Testis (tissue), 3 donors: ENCODE measurements around the gene RGS3. TPM values are rescaled to one million over a fixed set of nuclear protein-coding genes. Genes with fewer than 3 reads are reported as not detected.

Source experiments
- DNase-seq: peaks from one replicate; pipeline ENCODE4 v3.0.0-alpha.2; 2019
- H3K27ac ChIP-seq, 2 donors: fragments of 200-600 bp; sonication (generic); one replicate each; pipeline ENCODE4 v1.5.1; 2019
- H3K27me3 ChIP-seq: fragments of 200-600 bp; sonication (generic); one replicate; pipeline ENCODE4 v1.5.1; 2019
- H3K36me3 ChIP-seq: fragments of 200-600 bp; sonication (generic); one replicate; pipeline ENCODE4 v1.5.1; 2017; ENCODE audit warnings: low read depth; ENCODE audit errors: missing control alignments
- H3K4me1 ChIP-seq: fragments of 200-600 bp; sonication (generic); one replicate; pipeline ENCODE4 v1.5.1; 2019
- H3K4me3 ChIP-seq, 2 donors: fragments of 200-600 bp; sonication (generic); one replicate each; pipeline ENCODE4 v1.5.1; 2017 to 2019
- H3K9me3 ChIP-seq: fragments of 200-600 bp; sonication (generic); one replicate; pipeline ENCODE4 v1.5.1; 2017
- CTCF ChIP-seq, 3 experiments: fragments of 450-650 bp in 2 of 3; fragments of 200-600 bp in 1 of 3; sonication (generic) in 1 of 3; IDR thresholded peaks; one replicate each; pipeline ENCODE4 v1.5.1; 2016 to 2019; ENCODE audit warnings: antibody characterized with exemption in 3 of 3, mild to moderate bottlenecking in 2 of 3, moderate library complexity in 1 of 3
- POLR2A ChIP-seq: fragments of 450-650 bp; IDR thresholded peaks from one replicate; pipeline ENCODE4 v1.6.1; 2017; ENCODE audit warnings: antibody characterized with exemption, mild to moderate bottlenecking, moderate library complexity
- WGBS, 2 donors: methylation state at CpG; one replicate each; pipeline ENCODE4 v1.1.5; 2018; 5-methylcytosine and 5-hydroxymethylcytosine counted together
- intact Hi-C: fragments of 100-400 bp; cut with DNase I; formaldehyde crosslinking; loops from one replicate; pipeline ENCODE4 v1.15.1; 2023; ENCODE audit warnings: low total_unique reads
- polyA plus RNA-seq: library from polyadenylated mRNA; stranded (reverse); fragments of 350-450 nt; fragmentation: Illumina TruSeq; extraction: RNeasy Lipid Tissue Mini Kit (QIAGEN cat#74804); gene quantifications from one replicate; pipeline ENCODE4 v1.2.3, GENCODE V29; 2014; ENCODE audit warnings: low read depth, low replicate concordance; ENCODE audit not compliant: insufficient read depth
- total RNA-seq, 2 donors: library from RNA; depleted of rRNA; stranded (reverse); fragments of >200 nt; gene quantifications; one replicate each; pipeline ENCODE4 v1.2.3, GENCODE V29; 2016

The RGS3 gene
- total and polyA plus RNA-seq, 3 donors from 2014 or later: 84.8 to 125 (median 119) TPM

DNA sequence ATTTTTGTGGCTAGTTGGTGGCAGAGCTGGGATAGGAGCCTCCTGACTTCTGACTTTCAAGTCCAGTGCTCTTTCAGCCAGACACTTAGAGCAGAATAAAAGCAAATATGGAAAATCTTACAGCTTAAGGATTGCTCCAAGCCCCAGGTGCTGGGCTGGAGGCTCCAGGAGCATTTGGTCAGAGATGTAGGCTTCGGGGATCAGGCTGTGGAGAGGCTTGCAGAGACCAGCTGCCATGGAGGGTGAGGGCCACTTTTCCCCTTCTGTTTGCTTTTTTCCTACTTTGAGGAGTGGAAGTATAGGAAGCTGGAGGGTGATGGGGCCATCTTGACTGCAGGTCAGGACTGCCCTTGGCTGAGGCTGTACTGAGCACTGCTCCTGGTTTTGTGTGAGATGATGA, 58.9 kb downstream of the RGS3 start:
- Histone ChIP-seq H3K4me1 (peaks cover 27% of the 10 kb centered on the region), H3K27ac (no peak overlapping the region)

DNA sequence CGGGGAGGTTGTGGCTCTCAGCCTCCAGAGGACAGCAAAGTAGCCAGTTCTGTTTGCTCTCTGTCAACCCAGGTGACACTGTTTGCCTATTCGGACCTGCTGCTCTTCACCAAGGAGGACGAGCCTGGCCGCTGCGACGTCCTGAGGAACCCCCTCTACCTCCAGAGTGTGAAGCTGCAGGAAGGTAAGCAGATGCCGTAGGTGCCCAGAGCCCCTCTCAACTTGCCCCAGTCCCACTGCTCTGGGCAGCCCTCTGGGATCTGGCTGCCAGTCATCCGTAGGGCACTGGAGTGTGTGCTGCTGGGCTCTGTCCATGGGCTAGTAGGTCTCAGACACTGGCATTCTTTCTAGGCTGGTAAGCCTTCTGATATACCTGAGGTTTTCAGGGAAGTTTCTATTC, 59.3 kb downstream of the RGS3 start:
- no peak overlapping the region for H3K4me3 ChIP-seq
- H3K9me3 ChIP-seq: no peaks in the 10 kb centered on the region
- 96 to 97% methylated on average over 7 to 8 of the region's 8 CpGs for whole genome bisulfite sequencing, 2 donors
- DNase-seq: no peak
- H3K27me3 ChIP-seq: no peaks in the 10 kb centered on the region
- H3K36me3 ChIP-seq: no peaks in the 10 kb centered on the region
- intact Hi-C loops: no loop called here
- H3K27ac ChIP-seq: no peak overlapping the region
- TF ChIP-seq POLR2A (no peak), CTCF (IDR thresholded peaks at IDR 0.05) (no peak)
- peaks cover 27% of the 10 kb centered on the region for H3K4me1 ChIP-seq

More for the DNA sequence above, 58.9 kb downstream of the RGS3 start:
- no peak overlapping the region for H3K4me3 ChIP-seq
- H3K36me3 ChIP-seq: no peaks in the 10 kb centered on the region
- intact Hi-C loops: no loop called here
- TF ChIP-seq POLR2A (no peak), CTCF (IDR thresholded peaks at IDR 0.05) (no peak)
- DNase-seq: no peak
- no peaks in the 10 kb centered on the region for H3K9me3 ChIP-seq
- WGBS, 2 donors: 85 to 100% methylated on average over 1 of the region's 1 CpG
- H3K27me3 ChIP-seq: no peaks in the 10 kb centered on the region

DNA sequence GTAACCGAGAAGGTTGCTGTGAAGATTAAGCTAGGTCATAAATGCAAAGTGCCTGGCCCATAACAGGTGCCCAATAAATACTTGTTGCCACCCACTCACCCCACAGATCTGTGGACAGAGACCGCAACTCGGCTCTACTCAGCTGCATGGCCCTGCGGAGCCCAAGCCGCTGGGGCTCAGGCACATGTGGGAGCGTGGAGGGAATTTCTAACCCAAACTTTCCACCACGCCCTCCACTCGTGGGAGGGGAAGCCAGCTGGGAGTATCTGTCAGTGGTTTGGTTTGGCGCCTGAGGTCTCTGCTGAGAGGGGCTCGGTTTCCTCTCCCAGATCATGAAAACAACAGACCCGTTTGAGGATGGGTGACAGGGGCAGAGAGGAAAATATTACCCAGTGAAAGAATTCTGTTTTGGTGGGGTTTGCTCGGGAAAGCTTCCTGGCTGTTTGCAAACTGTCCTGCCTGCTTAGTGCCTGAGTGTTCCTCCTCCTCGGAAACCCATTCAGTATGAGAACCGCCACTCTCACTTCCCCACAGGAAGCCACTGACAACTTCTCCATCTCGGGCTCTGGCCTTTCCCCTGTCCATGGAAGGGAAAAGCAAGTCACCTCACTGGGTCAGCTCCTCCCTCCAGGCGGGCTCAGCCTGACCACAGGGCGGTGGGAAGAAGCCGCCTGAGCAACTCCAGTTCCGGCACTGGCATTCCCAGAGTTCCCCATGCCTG, 60.1 kb downstream of the RGS3 start:
- Histone ChIP-seq H3K27me3 (no peaks in the 10 kb centered on the region), H3K36me3 (no peaks in the 10 kb centered on the region), H3K9me3 (no peaks in the 10 kb centered on the region), H3K4me1 (peaks cover 27% of the 10 kb centered on the region), H3K4me3 (no peak overlapping the region), H3K27ac (no peak overlapping the region)
- intact Hi-C loops: no loop called here
- 68 to 71% methylated on average over 13 to 19 of the region's 19 CpGs for WGBS, 2 donors
- TF ChIP-seq CTCF (IDR thresholded peaks at IDR 0.05): no peak
- TF ChIP-seq POLR2A: no peak
- no peak for DNase-seq

- no peaks in the 10 kb centered on the region for H3K9me3 ChIP-seq
- WGBS, 2 donors: 83 to 91% methylated on average over 4 of the region's 4 CpGs
- no peak overlapping the region for H3K4me3 ChIP-seq
- DNase-seq: no peak
- no peaks in the 10 kb centered on the region for H3K36me3 ChIP-seq
- no peaks in the 10 kb centered on the region for H3K27me3 ChIP-seq
- H3K4me1 ChIP-seq: peaks cover 27% of the 10 kb centered on the region
- TF ChIP-seq POLR2A (no peak), CTCF (IDR thresholded peaks at IDR 0.05) (no peak)
- no peak overlapping the region for H3K27ac ChIP-seq
- intact Hi-C loops: no loop called here
These were observed 60.9 kb downstream of the RGS3 start for GRCh38 chr9:113524468-113524867.

DNA sequence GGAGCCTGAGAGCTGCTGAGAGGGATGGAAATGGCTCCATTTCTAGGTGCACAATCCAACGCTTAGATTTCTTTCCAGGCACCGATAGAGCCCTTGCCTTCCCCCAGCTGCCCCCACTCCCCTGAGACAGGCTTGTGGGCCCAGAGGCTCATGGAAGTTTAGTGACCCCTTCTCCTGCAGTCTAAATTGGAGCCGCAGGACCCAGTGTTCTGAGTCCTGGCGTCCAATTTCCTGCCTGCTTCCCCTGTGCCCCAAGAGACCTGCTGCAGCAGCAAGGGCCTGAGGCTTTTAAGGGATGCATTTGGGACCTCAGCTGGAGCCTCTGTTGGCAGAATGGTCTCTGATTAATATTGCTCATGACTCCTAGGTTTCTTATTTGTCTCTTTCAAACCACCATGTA, 61.7 kb downstream of the RGS3 start:
- no peaks in the 10 kb centered on the region for H3K36me3 ChIP-seq
- peaks cover 27% of the 10 kb centered on the region for H3K4me1 ChIP-seq
- TF ChIP-seq CTCF (IDR thresholded peaks at IDR 0.05) (no peak), POLR2A (no peak)
- H3K4me3 ChIP-seq: no peak overlapping the region
- DNase-seq: no peak
- H3K27me3 ChIP-seq: no peaks in the 10 kb centered on the region
- H3K9me3 ChIP-seq: no peaks in the 10 kb centered on the region
- WGBS, 2 donors: 48 to 54% methylated on average over 4 of the region's 4 CpGs
- H3K27ac ChIP-seq: no peak overlapping the region
- intact Hi-C loops: no loop called here
